Activated naive CD4-positive, alpha-beta T cell treated with anti-CD3 and anti-CD28 coated beads, Interleukin-2, amount 10 ng/mL, durations not matched to agents 7 days and 5 days (primary cell): ENCODE measurements around the gene ATG2A.
"Not testable (repeated sequence)": the region's sequence is repeated elsewhere in the genome, so short reads cannot be mapped to it uniquely, and the experiment has no call there.

Experiments
- CTCF ChIA-PET: fragments of 350-600 bp; sonication (Branson Sonifier 250); formaldehyde crosslinking; loops from one replicate; lab custom pipeline; 2021; ENCODE audit warnings: antibody characterized with exemption; lab: Charles Lee
- DNase-seq: peaks from one replicate; pipeline ENCODE4 v3.0.0-alpha.2; 2020
- H3K27ac Mint-ChIP-seq: one replicate; pipeline ENCODE4 v1.8.0; 2021; ENCODE audit warnings: mild to moderate bottlenecking, moderate library complexity, mixed read lengths
- H3K27me3 Mint-ChIP-seq: one replicate; pipeline ENCODE4 v1.8.0; 2021; ENCODE audit warnings: mild to moderate bottlenecking, mixed read lengths
- H3K36me3 Mint-ChIP-seq: one replicate; pipeline ENCODE4 v1.8.0; 2021; ENCODE audit warnings: mixed read lengths
- H3K4me1 Mint-ChIP-seq: one replicate; pipeline ENCODE4 v1.8.0; 2021; ENCODE audit warnings: mixed read lengths
- H3K4me3 Mint-ChIP-seq: one replicate; pipeline ENCODE4 v1.8.0; 2021; ENCODE audit warnings: mild to moderate bottlenecking, moderate library complexity, mixed read lengths
- H3K9me3 Mint-ChIP-seq: one replicate; pipeline ENCODE4 v1.8.0; 2021; ENCODE audit warnings: mixed read lengths

Gene ATG2A

DNA sequence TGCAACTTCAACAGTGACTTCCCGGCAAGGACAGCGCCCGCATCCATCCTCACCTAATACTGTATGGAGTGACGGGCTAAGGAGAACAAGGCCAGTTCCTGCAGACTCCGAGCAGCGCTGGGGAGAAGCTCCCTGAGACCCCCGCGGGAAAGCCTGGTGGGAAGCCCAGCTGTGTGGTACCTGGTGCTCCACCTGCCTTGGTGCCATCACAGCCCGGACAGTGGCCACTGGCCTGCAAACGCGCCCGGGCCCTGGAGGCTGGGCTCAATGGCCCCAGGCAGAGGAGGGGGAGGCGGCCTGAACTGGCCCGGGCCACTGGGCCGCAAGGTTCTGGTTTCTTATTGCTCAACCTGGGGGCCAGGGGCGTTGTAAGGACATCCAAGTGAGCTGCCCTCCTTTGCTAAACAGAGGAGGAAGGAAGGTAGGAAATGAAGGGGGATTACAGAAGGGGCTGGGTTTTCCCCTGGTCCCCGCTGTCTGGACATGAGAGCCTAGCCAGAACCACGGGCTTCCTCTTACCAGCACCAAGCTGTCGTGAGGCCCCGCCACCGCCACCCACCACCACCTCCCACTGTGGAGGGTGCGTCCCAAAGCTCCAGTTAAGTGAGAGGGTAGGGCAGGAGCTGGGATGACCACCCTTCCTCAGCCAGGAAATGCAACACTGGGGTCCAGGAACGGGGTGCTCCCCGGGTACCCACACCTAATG is 64.1 kb downstream of the ATG2A start:
- peak overlapping the region; percentile 88 for H3K27ac Mint-ChIP-seq
- peaks cover 95% of the 10 kb centered on the region for H3K4me1 Mint-ChIP-seq
- no peaks in the 10 kb centered on the region for H3K9me3 Mint-ChIP-seq
- peaks cover 53% of the 10 kb centered on the region for H3K36me3 Mint-ChIP-seq
- CTCF ChIA-PET = interaction anchor here (0.6 to 16.4 kb wide), 7 partner anchors 9 to 257 kb away, joined by 3 to 592 read pairs (median 4); partner anchors contain the start of genes CDC42BPG and EHD1
- DNase-seq = no peak
- H3K27me3 Mint-ChIP-seq = no peaks in the 10 kb centered on the region
- peak overlapping the region; percentile 31 for H3K4me3 Mint-ChIP-seq

DNA sequence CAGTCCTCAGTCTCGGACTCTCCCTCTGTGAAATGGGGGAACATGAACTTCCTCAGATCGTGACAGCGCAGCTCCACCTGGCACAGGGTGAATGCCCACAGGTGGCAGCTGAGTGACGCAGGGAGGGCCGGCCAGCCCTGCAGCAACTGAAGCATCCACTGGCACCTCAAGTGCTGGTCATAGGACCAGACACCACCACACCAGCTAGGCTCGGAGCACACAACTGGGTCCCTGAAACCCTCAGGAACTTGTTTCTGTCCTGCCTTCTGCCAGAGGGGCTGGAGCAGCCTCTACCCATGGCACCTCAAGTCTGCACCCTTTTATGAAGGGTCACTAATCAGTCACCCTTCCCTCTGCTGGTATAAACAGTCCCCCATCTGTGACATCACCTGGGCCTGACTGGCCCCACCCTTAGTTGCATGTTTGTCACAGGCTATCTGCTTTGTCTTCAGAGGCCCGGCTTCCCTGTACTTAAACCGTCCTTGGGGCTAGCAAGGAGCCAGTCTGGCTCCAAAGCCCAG is 65.1 kb downstream of the ATG2A start:
- peaks cover 47% of the 10 kb centered on the region for H3K36me3 Mint-ChIP-seq
- H3K9me3 Mint-ChIP-seq = no peaks in the 10 kb centered on the region
- H3K27ac Mint-ChIP-seq = peak overlapping the region; percentile 88
- no peak for DNase-seq
- CTCF ChIA-PET = interaction anchor here (1.9 to 16.4 kb wide), 4 partner anchors 11 to 35 kb away, joined by 4 to 592 read pairs (median 76); partner anchors contain the start of gene EHD1
- peaks cover 97% of the 10 kb centered on the region for H3K4me1 Mint-ChIP-seq
- H3K27me3 Mint-ChIP-seq = no peaks in the 10 kb centered on the region
- H3K4me3 Mint-ChIP-seq = no peak overlapping the region

DNA sequence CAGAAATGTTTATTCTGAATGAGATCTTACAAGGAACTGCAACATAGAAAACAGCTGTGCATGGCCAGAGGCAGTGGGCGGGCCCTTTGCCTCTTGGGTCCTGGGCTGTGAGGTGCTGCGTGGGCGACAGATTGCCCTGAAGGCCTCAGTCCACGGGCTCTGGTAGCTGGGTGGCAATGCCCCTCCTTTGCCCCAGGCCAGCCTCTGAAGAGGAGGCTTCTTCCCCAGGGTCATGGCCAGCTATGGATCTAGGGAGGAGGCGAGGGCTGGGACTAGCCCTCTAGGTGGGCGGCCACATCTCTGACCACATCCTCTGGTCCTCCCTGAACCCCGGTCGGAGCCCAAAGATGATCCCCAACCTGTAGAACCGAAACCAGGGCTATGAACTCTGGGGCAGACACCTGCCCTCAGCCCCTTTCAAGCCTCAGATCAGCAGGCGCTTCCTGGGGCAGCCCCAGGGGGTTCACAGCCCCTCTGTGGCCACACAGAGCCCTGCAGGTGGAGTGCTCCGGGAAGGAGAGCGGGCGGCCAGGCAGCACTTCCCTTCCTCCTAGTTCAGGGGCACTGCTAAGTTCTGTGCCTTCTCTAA is 65.9 kb downstream of the ATG2A start:
- Mint-ChIP-seq H3K9me3 (no peaks in the 10 kb centered on the region), H3K27me3 (no peaks in the 10 kb centered on the region), H3K4me1 (peaks cover 90% of the 10 kb centered on the region), H3K4me3 (no peak overlapping the region), H3K36me3 (peaks cover 39% of the 10 kb centered on the region), H3K27ac (peak overlapping the region; percentile 88)
- CTCF ChIA-PET = interaction anchor here (6.3 to 16.4 kb wide), 3 partner anchors 11 to 36 kb away, joined by 47 to 592 read pairs (median 106); partner anchors contain the start of gene EHD1
- peak; percentile 72 for DNase-seq

DNA sequence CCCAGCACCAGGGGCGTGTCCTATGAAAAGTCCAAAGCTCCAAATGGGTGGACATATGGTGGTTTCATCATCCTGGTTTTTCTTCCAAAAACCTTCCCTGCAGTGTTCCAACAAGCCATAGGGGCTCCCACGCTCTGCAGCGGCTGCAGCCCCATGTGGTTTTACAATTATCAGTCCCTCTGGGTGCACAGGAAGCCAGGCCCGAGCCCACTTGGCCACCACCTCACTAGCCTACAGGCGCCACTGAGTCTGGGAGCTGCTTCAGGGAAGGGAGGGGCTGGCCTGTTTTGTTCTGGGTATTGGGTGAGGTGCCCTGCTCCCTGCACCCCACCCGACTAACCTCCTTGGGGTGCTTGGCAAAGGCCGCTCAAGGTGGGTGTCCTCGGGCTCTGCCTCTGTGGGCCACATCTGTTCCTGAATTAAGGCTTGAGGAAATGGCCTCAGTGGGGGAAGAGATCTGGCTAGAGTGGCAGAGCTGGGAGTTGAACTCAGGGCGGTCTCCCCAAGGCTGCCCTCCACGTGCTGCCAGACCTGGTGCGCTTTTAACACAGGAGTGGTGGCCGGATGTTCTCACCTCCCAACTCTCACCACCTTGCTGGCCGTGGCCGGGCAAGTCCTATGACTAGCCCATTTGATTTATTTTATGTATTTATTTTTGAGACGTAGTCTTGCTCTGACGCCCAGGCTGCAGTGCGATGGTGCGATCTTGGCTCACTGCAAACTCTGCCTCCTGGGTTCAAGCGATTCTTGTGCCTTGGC is 67.2 kb downstream of the ATG2A start:
- Mint-ChIP-seq H3K9me3 (no peaks in the 10 kb centered on the region), H3K36me3 (peaks cover 28% of the 10 kb centered on the region), H3K27ac (peak overlapping the region; percentile 78), H3K4me3 (no peak overlapping the region), H3K4me1 (peaks cover 84% of the 10 kb centered on the region), H3K27me3 (no peaks in the 10 kb centered on the region)
- CTCF ChIA-PET = interaction anchor here (1.0 to 16.4 kb wide), 6 partner anchors 13 to 261 kb away, joined by 3 to 592 read pairs (median 44); partner anchors contain the start of genes ARL2 and EHD1
- no peak for DNase-seq

DNA sequence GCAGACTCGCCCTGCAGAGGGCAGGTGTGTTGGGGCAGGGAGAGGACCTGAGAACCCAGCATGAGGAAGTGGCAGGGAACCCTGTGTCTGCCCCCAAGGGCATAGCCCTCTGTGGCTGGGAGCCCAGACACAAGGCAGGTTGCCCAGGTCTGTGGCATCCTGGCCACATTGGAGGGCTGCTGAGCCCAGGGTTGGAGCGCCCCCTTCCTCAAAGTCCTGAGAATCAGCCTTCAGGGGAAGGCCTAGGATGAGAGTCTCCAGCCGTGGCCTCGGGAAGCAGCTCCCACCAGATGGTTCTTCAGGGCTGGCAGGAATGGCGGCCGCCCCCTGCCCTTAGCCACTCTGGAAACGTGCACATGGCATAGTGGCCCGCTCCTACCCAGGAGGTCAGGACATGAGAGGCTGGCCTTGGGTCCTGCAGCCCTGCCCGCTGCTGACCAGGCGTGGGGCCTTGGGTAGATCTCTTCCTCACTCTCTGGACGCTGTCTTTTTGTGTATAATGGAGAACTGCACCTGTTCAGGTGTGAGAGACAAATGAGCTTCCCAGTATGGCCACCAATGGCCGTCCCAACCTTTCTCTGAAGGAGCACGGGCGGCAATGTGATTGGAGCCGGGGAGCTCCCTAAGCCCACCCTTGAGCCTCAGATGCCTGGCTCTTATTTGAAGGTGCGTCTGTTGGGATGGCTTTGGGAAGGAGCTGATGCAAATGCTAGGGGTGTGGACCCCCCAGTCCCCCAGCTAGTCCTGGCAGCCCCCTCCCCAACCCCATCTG is 68.0 kb downstream of the ATG2A start:
- CTCF ChIA-PET = interaction anchor here (1.0 to 16.4 kb wide), 14 partner anchors 11 to 467 kb away, joined by 3 to 592 read pairs (median 5); partner anchors contain the start of genes ARL2, BATF2, EHD1 and TM7SF2
- peak; percentile 57 for DNase-seq
- Mint-ChIP-seq H3K27ac (peak overlapping the region; percentile 86), H3K27me3 (no peaks in the 10 kb centered on the region), H3K4me3 (no peak overlapping the region), H3K36me3 (peaks cover 20% of the 10 kb centered on the region), H3K4me1 (peaks cover 79% of the 10 kb centered on the region), H3K9me3 (no peaks in the 10 kb centered on the region)

DNA sequence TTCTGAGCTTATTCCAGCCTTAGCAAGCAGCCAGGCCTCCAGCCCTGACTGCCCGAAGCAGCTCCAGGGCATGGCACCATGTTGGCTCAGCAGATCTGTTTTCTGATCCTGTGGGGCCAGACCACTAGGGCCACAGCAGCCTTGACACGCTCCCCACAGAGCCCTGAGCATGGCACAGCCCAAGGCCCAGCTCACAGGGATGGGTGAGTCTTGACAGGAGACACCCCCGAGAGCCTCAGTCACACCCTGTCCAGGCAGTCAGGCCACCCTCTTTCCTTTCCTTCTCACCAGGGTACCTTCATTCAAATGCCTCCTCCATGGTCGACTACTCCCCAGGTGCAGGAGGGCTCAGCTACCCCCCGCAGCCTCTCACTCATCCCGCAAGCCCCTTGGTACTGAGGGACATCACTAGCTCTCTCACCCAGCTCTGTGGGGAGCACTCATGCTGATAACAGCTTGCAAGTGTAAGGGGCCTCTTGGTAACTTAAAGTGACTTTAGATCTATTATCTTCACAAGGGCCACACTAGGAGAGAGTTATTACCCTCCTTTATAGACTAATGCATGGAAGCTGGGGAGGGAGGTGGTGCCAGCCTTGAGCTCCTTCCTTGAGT is 68.7 kb downstream of the ATG2A start:
- Mint-ChIP-seq H3K36me3 (peaks cover 17% of the 10 kb centered on the region), H3K27ac (peak overlapping the region; percentile 86), H3K9me3 (no peaks in the 10 kb centered on the region), H3K4me3 (no peak overlapping the region), H3K4me1 (peaks cover 77% of the 10 kb centered on the region), H3K27me3 (no peaks in the 10 kb centered on the region)
- CTCF ChIA-PET = interaction anchor here (0.9 to 16.4 kb wide), 18 partner anchors 8 to 468 kb away, joined by 3 to 592 read pairs (median 5); partner anchors contain the start of genes ARL2, BATF2, EHD1 and MEN1
- DNase-seq = no peak

DNA sequence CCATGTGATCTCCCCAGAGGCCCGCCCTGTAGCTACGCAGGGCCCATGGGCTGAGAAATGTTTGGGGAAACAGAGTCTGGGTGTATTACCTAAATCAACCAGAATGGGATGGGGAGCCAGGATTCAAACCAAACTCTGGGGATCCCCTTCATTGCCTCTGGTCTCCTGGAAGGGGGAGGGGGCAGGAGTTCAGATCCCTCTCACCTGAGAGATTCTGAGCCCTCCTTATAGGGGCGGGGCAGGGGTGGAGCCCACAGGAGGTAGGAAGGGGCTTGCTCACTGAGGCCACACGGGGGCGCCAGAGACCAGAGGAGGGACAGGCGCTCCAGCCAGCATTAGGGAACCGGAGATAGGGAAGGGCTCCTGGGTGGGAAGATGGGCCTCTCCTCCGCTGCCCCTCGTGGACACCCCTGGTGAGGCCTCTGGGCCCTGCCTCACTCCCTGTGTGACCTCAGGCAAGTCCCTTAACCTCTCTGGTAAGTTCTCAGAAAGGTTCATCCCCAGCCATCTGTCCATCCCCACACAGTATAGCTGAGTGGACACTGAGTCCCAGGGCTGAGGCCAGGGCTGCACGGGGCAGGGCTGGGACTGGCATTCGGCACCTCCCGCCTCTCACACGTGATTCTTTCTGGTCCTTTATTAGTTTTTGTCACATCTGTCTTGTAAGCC is 69.9 kb downstream of the ATG2A start:
- H3K36me3 Mint-ChIP-seq = peaks cover 5% of the 10 kb centered on the region
- CTCF ChIA-PET = interaction anchor here (0.6 to 16.4 kb wide), 17 partner anchors 9 to 469 kb away, joined by 3 to 592 read pairs (median 5); partner anchors contain the start of genes ARL2, BATF2, EHD1 and MEN1
- no peaks in the 10 kb centered on the region for H3K9me3 Mint-ChIP-seq
- H3K27me3 Mint-ChIP-seq = peaks cover 4% of the 10 kb centered on the region
- H3K27ac Mint-ChIP-seq = peak overlapping the region; percentile 58
- peaks cover 71% of the 10 kb centered on the region for H3K4me1 Mint-ChIP-seq
- peak; percentile 95 for DNase-seq
- no peak overlapping the region for H3K4me3 Mint-ChIP-seq

DNA sequence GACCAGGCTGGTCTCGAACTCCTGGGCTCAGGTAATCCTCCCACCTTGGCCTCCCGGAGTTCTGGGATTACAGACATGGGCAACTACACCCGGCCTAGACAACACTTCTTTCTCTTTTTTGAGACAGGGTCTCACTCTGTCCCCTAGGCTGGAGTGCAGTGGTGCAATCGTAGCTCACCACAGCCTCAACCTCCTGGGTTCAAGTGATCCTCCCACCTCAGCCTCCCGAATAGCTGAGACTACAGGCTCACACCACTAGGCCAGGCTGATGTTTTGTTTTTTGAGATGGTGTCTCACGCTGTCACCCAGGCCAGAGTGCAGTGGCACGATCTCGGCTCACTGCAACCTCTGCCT is 71.3 kb downstream of the ATG2A start:
- H3K4me1 Mint-ChIP-seq = peaks cover 57% of the 10 kb centered on the region
- H3K4me3 Mint-ChIP-seq, H3K27ac Mint-ChIP-seq: not testable (repeated sequence)

DNA sequence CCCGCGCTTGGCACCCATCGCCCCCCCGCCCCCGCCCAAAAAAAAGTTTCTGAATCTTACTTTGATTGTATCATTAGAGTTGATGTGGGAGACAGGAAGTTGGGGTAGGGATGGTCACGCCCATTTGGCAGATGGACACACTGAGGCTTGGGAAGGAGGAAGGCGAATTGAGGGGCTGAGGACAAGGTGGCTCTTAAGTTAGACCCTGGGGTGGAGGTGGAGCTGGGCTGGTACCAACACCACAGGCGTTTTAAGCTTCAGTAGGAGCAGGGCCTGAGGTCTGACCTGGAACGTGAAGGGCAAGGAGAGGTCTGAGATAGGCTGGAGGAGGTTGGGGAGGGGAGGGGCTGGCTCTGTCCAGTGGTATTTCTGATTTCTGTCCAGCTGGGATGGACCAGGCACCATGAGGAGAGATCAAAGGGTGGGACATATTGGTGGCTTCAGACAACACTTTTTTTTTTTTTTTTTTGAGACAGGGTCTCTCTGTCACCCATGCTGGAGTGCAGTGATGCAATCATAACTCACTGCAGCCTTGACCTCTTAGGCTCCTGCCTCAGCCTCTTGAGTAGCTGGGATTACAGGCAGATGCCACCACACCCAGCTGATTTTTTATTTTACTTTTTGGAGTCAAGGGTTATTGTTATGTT is 71.8 kb downstream of the ATG2A start:
- no peak for DNase-seq
- H3K27me3 Mint-ChIP-seq = peaks cover 4% of the 10 kb centered on the region
- H3K4me1 Mint-ChIP-seq = peaks cover 53% of the 10 kb centered on the region
- no peak overlapping the region for H3K27ac Mint-ChIP-seq
- CTCF ChIA-PET = interaction anchor here (0.9 to 16.4 kb wide), 10 partner anchors 17 to 273 kb away, joined by 3 to 592 read pairs (median 8); partner anchors contain the start of genes ARL2, BATF2, EHD1 and RASGRP2
- no peaks in the 10 kb centered on the region for H3K36me3 Mint-ChIP-seq
- H3K9me3 Mint-ChIP-seq = no peaks in the 10 kb centered on the region
- peak overlapping the region; percentile 51 for H3K4me3 Mint-ChIP-seq

More for the DNA sequence above, 71.3 kb downstream of the ATG2A start:
- CTCF ChIA-PET = interaction anchor here (0.9 to 16.4 kb wide), 9 partner anchors 17 to 470 kb away, joined by 3 to 592 read pairs (median 6); partner anchors contain the start of genes ARL2, BATF2, EHD1 and RASGRP2
- not testable (repeated sequence) for H3K36me3 Mint-ChIP-seq, DNase-seq, H3K9me3 Mint-ChIP-seq, H3K27me3 Mint-ChIP-seq
